SW 1271 (cell line): ENCODE measurements around the gene PTPRU.

Source experiments
- DNase-seq, 2 experiments: peaks; one replicate each; lab custom pipeline; 2025; lab: John Stamatoyannopoulos, UW

PTPRU gene

DNA sequence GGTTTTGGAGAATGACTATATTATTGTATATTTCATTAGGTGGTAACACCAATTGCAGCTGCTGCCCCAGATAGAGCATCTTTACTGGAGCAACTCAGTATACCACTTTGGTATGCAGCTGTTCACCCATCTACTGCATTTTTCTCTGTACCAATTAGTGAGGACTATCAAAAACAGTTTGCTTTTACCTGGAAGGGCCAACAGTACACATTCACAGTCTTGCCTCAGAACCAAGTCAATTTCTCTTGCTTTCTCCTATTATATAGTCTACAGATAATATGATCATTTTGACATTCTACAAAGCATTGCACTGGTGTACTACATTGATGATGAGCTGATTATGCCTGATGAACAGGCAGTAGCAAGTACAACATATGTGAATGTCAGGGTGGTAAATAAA, 99.3 kb downstream of the PTPRU start:
- no peak for DNase-seq

DNA sequence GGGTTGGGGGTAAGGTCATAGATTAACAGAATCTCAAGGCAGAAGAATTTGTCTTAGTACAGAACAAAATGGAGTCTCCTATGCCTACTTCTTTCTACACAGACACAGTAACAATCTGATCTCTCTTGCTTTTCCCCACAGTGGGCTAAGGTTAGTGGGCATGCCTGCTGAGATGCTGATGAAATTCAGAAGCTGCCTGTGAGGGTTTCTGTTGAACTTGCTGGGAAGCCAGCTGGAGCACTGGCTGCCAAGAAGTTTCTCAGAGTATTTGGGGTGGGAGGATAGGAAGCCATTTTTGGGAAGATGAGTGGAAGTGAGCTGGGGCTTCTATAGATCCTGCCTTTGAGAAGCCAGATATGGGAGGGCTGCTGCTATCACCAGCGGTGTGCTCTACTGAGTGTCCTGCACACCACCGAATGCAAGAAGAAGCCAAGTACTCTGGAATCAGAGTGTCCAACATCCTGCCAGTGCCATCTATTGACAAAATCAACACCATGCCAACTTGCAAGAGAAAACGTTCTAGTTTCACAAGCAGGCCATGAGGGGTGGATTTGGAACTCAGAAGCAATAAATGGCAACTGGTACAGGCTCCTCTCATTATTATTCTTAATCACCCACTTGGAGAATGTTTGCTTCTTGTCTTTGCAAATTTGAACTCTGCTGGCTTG, 102.7 kb downstream of the PTPRU start:
- DNase-seq: no peak

DNA sequence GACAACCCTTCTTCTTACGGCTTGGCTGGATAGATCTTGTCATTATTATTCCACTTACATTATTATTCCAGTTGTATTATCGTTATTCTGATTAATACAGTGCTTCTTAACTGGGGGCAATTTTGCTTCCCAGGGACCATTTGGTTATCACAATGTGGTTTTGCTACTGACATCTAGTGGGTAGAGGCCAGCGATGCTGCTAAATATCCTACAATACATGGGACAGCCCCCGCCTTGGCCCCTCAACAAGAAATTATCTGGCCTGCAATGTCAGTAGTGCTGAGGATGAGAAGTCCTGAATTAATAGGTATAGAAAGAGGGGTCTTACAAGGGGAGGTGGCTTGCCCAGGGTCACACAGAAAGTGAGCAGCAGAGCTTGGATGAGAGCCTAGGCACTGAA, 105.6 kb downstream of the PTPRU start:
- no peak for DNase-seq

DNA sequence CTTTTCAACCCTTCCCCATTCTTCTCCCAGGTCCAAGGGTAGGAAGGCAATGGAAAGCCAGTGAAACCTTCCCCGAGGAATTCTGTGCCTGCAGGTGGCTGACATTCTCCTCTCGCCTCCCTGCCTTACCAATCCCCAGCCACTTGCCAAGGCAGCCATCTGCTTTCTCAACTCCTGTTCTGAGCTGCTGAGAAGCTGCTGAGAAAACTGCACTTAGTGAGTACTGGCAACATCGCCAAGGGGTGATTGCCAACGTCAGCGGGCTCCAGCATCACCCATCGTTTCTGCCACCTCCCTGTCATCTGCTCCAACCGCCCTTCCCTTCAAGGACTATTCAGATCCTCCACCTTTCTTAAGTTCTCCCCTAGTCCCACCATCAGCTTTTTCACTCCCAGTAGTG, 106.0 kb downstream of the PTPRU start:
- no peak for DNase-seq

DNA sequence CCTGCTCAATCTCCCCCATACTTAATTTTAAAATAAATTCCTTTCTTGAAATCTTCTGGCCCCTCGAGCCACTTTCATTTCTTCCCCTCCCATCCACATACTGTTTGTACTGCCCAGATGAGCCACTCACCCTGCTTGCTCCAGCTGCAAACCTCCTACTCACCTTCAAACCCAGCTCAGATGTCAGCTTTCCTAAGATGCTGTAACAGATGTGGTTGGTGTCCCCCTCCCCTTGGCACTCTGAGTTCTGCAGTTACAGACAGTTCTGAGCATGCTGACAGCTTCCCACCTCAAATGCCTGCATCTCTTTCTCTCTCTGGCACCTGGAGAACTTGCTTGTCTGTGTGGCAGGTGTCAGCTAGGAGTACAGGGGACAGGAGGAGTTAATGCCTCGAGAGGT, 106.7 kb downstream of the PTPRU start:
- no peak for DNase-seq

DNA sequence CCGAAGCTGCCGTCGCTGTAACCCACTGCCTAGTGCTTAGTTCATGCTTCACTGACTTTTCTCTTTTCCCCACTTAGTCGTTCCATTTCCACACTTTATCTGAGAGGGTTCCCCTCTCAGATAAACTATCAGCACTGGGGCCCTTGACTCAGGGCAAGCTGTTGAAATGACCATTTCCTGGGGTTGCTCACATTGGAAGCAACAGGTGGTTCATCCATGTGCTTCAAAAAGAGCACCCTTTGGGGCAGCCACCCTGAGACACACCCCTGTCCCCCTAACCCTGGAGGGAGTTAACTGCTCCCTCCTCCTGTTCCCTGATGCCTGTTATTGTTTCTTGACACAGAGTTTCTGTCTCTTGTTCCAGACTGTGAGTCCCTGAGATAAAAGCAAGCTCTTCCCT, 107.2 kb downstream of the PTPRU start:
- DNase-seq: no peak

DNA sequence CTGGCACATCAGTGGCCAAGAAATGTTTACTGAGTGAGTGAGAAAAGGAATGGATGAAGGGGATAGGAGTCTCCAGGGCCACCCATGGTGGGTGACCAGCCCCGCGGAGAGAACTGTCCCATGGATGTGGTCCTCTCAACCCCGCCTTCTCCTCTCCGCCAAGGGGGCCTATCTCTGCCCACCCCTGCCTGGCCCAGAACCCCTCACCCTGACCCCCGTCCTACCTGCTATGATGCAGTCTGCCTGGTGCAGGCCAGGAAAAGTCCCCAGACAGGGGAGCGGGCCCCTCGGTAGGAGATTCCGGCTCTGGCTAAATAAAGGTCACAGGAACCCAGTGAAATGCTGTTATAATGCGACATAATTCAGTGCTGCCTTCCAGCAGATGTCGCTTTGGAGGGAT, 107.6 kb downstream of the PTPRU start:
- DNase-seq: no peak

DNA sequence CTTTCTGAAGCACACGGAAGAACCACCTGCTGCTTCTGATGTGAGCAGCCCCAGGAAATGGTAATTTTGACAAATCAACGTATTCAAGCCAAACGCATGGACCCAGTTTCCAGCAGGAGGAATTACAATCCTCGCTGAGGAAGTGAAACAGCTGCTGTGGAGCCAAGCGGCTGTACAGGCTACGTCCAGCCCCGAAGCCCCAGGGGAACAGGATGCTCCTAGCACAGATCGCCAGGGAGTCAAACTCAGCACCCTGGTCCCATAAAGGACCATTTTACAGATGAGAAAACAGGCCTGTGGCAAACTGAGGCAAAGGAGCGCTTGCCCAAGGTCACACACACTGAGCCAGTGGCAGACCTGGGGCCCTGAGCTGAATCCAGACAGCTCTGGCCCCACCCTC, 108.0 kb downstream of the PTPRU start:
- DNase-seq: no peak

DNA sequence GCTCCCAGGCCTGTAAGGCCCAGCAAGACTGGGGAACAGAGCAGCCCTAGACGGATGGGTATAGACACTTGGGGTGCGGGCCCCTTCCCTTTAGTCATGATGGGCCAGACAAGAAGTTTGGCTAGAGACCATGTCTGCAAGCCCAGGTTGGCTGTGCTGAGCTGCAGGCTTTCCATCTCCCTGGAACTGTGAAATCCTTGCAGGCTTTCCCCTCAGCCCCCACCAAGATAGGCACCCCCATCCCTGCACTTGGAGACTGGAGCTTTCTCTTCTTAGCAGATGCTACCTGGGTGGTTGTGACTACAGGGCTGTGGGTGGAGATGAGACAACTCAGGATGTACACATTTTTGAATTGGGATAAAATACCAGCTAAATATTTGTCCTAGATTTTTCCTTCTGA, 110.3 kb downstream of the PTPRU start:
- DNase-seq: no peak

DNA sequence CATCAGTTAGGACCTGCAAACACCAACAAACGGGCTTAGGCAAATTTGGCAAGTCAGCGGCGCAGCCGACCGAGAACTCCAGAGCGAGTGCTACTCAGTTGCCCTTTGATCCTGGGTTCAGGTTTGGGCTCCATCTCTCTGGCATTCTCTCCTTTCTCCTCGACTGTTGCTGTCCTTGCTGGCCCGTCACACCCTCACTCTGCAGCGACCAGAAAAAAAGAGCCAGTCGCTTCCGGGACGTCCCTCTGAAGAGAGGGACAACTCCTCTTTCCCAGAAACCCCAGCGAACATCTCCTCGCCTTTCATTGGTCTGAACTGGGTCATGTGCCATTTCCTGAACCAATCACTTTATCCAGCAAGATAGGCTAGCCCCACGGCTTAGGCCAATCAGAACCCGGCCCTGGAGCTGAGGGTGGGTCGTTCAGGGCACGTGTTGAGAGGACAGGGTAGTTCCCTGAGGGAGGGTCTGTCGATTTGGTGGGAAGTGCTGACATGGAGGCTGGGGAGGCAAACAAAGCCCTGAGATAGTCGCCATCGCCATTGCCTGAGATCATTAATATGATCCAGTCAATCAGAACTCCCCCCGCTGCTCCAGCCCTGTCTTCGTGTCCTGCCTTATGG, 113.7 kb downstream of the PTPRU start:
- DNase-seq: no peak

DNA sequence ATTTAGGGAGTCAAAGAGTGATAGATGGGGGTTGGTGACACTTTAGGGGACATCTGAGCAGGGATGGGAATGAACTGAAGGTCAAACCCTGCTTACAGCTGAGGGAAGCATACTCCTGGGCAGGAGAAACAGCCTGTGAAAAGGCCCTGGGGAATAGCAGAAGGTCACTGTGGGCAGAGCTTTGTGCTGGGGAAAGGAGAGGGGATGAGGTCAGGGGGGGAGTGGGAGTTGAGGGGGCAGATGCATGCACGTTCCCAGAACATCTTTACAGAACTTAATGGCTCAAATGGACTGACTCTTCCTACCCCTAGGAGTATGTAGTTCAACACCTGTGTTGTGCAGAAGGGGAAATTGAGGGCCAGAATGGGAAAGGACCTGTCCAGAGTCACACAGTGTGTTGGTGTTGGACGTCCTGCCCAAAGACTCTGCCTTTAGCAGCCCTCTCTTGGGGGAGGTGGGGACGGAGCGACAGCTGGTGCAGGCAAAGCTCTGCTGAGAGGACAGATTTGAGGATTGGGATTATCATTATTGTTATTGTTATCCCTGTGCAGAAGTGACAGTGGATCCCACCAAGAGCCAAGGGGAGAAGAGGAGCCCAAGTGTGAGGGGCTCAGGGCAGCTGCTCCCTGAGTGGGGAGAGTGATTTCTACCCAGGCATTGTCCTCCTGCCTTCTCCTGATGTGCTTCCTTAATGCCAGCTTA, 116.5 kb downstream of the PTPRU start:
- no peak for DNase-seq

DNA sequence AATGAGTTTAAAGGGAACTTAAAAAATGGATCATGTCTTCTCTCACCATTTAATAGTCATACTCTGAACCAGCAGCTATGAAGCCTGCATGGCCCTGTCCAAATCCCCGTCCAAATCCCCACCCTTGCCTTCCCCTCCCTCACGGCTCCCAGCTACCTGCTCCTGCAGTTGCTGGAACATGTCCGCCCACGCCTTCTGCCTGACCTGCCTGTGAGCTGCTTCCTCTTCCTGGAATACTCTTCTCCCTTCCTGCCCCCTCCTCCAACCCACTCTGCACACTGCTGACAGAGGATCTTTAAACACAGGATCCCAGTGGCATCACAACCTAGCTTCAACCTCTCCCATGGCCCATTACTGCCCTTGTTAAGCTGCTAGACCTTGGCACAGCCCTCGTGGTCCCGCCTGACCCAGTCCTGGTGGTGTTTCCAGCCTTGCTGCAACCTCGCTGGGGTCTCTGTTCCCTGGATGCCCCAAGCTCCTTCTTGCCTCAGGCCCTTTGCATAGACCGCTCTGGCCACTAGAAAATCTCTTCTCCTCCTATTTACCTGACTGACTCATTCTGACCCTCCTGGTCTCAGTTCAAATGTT, 118.3 kb downstream of the PTPRU start:
- no peak for DNase-seq

DNA sequence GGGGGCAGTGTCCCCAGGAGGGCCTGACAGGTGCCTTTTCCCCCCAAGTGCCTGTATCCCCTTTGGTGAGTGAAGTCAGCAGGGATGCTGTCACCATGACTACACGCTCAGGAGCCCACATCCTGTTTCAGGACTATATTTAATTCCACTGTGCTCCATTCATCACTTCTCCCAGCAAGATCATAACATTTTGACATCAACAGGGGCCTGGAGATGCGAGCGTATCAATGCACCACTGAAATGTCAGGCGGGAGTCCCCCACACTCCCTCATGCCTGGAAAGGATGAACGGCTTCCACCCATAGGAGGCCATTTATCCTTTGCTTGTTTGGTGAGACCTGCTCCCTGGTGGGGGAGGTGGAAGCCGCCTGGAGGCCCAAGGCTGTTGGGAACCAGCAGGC, 119.1 kb downstream of the PTPRU start:
- no peak for DNase-seq

DNA sequence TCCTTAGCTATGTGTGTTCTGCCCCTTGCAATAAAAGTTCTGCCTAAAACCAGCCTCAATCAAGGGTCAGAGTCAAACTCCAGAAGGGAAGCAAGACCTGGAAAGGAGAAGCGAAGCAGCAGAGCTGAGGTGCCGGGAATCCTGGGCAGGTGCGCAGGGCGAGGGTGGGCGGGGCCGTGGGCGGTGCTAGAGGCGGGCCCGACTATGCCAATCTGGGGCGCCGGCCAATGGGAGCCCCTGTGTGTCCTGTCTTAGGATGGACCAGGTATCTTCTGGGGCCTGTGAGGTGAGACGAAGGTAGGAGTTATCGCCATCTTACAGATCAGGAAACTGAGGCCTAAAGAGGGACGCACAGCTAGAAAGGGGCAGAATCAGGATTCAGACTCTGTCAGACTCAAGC, 120.3 kb downstream of the PTPRU start:
- no peak for DNase-seq

DNA sequence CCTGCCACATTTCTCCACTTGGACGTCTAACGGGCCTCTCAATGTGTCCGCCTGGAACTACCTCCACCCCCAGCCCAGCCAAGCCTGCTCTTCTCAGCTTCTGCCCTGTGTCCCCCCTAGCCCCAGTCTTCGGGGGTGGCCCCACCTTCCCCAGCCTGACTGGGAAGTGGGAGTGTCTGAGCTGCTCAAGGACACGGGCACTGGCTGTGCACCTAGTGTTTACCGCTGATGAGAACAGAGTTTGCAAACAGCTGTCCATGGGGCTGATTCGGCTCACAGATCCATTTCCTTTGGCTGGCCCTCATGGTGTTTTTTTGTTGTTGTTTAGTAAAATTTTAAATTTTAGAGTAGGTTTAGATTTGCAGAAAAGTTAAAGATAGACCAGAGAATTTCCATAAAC, 121.1 kb downstream of the PTPRU start:
- DNase-seq: no peak

DNA sequence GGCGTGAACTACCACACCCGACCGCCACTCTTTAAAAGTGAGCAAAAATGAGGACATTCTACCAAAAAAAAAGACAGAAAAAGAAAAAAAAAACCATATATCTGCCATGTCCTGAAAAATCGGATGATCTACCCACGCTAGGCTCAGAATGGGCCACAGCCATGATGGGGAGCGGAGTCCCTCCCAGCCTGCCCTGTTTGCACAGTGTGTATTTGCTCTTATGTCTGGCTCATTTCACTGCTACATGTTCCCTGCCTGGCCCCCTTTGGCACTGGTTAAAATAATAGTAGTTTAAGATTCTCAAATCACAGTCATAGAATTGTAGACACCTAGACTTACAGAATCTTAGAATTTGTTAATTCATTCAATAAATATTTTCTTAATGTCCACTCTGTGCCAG, 121.9 kb downstream of the PTPRU start:
- DNase-seq: no peak

DNA sequence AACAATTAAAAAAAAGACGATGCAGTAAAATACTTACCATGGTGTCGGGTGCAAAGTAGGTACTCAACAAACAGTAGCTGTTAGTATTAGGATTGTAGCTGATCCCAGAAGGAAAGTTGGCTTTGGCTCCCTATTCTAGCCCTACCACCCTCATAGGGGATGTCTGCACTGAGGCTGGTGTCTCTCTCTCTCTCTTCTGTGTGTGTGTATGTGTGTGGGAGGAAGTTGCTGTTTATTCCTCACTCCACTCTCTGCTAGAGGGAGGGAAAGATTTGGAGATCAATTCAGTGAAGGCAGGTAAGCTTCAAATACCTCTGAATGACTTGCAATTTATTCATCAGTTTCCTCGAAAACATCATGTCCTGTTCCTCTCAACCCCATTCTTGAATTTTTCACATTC, 124.4 kb downstream of the PTPRU start:
- no peak for DNase-seq

DNA sequence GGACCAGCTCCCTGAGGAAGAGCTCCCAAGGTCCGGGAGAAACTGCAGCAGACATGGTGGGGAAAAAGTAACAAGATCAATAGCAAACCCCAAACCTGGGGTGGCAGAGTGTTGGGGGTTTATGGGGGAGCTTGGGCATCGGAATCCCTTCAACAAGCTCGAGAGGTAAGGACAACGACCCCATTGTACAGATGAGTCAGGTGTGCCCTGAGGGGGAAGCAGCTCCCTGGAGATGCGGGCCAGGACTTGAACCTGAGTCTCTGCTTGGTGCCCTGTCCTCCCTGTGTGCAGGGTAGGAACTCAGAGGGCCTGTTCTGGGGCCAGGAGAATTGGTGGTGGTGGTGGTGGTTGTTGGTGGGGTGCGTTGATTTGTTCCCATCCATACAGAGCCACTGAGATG, 125.4 kb downstream of the PTPRU start:
- DNase-seq: no peak

DNA sequence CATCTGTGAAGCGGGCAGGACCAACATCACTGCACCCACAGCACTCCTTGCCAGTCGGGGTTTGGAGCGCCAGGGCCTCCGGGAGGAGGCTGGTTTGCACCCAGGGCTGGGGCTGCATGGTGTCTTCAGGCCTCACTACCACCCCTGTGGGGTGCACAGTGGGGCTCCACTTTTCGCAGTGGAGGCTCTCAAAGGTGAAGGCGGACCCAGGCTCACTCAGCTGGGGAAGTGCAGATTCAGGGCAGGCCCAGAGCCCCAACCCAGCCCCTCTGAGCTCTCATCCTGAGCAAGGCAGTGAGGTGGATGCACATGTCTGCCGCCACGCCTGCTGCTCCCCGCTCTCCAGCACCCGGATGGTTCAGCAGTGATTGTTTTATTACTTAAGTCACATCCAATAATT, 125.8 kb downstream of the PTPRU start:
- no peak for DNase-seq

DNA sequence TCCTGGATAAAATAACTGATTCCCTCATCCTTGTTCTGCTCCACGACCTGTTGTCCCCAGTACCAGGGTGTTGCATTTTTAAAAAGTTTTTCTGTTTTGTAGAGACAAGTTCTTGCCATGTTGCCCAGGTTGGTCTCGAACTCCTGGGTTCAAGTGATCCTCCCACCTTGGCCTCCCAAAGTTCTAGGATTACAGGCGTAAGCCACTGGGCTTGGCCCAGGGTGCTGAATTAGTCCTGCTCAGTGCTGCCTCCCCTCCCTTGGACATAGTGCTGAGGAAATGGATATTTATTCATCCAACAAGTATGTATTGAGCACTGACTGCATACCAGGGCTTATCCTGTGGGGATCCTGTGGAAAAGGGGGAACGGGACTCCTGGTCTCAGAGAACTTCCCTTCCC, 126.4 kb downstream of the PTPRU start:
- no peak for DNase-seq

DNA sequence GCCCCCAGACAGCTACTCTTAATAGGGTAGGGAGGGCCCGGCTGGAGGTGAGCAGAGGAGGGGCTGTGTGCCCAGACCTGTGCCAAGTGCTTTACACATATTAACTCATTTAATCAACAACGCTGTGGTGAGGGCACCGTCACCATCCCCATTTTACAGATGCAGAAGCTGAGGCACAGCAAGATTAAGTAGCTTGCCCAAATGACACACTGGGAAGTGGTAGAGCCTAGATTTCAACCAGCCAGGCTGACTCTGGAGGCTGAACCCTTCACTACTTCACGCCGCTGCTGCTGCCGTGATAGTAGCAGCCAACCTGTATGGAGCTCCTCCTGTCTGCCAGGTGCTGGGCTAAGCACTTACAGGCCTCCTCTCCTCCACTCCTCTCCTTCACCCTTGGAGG, 127.2 kb downstream of the PTPRU start:
- DNase-seq: no peak

DNA sequence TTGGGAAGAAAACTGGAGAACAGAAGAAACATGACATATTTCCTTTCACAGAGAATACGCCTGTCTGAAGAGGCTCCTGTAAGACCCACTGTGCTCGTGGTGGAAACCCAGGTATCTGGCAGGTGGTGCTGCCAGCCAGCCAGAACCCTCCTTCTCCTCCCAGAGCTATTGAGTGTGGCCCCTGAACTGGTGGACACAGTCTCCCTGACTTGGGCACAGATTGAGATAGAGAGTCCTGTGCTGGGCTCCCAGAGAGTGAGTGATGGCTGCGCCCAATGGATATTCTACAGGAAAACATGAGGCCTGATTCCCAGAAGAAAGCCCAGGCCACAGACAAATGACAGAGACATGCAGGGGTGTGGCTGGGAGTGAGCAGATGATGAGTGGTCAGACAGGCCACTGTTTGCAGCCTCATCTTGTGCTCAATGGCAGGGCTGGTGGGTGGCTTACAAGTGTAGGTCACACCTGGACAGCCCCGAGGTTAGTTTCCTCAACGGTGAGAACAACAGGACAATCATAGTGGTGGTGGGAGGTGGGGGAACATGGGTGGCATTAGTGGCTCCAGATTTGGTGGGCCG, 127.9 kb downstream of the PTPRU start:
- DNase-seq: no peak
